ENCODE data around the gene ADAM33. TPM values are rescaled to one million over a fixed set of nuclear protein-coding genes. Genes with fewer than 3 reads are reported as not detected.

ADAM33 gene
- polyA plus RNA-seq (2012; ENCODE audit: missing spikeins), result not detected

GRCh38 chr20:3681931-3682781, at the start of gene ADAM33:
ADAM33 (minus strand) TSS chr20:3682010; CDS start chr20:3682004, 6 bp downstream.
- no peak for DNase-seq (ENCODE audit: insufficient read length)
- FAIRE-seq, result no peak
- no peak for TF ChIP-seq POLR2A (IDR thresholded peaks at IDR 0.05; ENCODE audit: low read depth, low read length)
- TF ChIP-seq POLR2AphosphoS5 (IDR thresholded peaks at IDR 0.05; ENCODE audit: low read depth, low read length), result no peak

- FAIRE-seq (no peak), DNase-seq (ENCODE audit: insufficient read length) (no peak)
- TF ChIP-seq POLR2A (IDR thresholded peaks at IDR 0.05; ENCODE audit: low read depth, low read length) (no peak), TAF1 (IDR thresholded peaks at IDR 0.05; ENCODE audit: borderline replicate concordance, low read depth, low read length) (no peak), POLR2AphosphoS5 (IDR thresholded peaks at IDR 0.05; ENCODE audit: low read depth, low read length) (no peak)
Measured at GRCh38 chr20:3730803-3731672, 49.2 kb upstream of the ADAM33 start.

GRCh38 chr20:3729811-3730540, 48.2 kb upstream of the ADAM33 start:
- FAIRE-seq (no peak), DNase-seq (ENCODE audit: insufficient read length) (no peak)
- TF ChIP-seq POLR2A (IDR thresholded peaks at IDR 0.05; ENCODE audit: low read depth, low read length), result no peak
- TF ChIP-seq POLR2AphosphoS5 (IDR thresholded peaks at IDR 0.05; ENCODE audit: low read depth, low read length), result no peak
- TF ChIP-seq TAF1 (IDR thresholded peaks at IDR 0.05; ENCODE audit: borderline replicate concordance, low read depth, low read length), result no peak

- no peak for FAIRE-seq
- no peak for TF ChIP-seq TAF1 (IDR thresholded peaks at IDR 0.05; ENCODE audit: borderline replicate concordance, low read depth, low read length)
- no peak for TF ChIP-seq POLR2A (IDR thresholded peaks at IDR 0.05; ENCODE audit: low read depth, low read length)
- TF ChIP-seq POLR2AphosphoS5 (IDR thresholded peaks at IDR 0.05; ENCODE audit: low read depth, low read length), result no peak
- DNase-seq (ENCODE audit: insufficient read length), result no peak
Measured at GRCh38 chr20:3729378-3729777, 47.6 kb upstream of the ADAM33 start.

- DNase-seq (ENCODE audit: insufficient read length) (no peak), FAIRE-seq (no peak)
- TF ChIP-seq POLR2AphosphoS5 (IDR thresholded peaks at IDR 0.05; ENCODE audit: low read depth, low read length), result no peak
- no peak for TF ChIP-seq POLR2A (IDR thresholded peaks at IDR 0.05; ENCODE audit: low read depth, low read length)
- TF ChIP-seq TAF1 (IDR thresholded peaks at IDR 0.05; ENCODE audit: borderline replicate concordance, low read depth, low read length), result no peak
Measured at GRCh38 chr20:3728876-3729275, 47.1 kb upstream of the ADAM33 start.

- TF ChIP-seq TAF1 (IDR thresholded peaks at IDR 0.05; ENCODE audit: borderline replicate concordance, low read depth, low read length), result no peak
- TF ChIP-seq POLR2AphosphoS5 (IDR thresholded peaks at IDR 0.05; ENCODE audit: low read depth, low read length), result no peak
- TF ChIP-seq POLR2A (IDR thresholded peaks at IDR 0.05; ENCODE audit: low read depth, low read length), result no peak
- no peak for FAIRE-seq
- DNase-seq (ENCODE audit: insufficient read length), result no peak
Measured at GRCh38 chr20:3728354-3728753, 46.5 kb upstream of the ADAM33 start.

GRCh38 chr20:3727401-3728021, 45.7 kb upstream of the ADAM33 start:
- DNase-seq (ENCODE audit: insufficient read length) (no peak), FAIRE-seq (no peak)
- no peak for TF ChIP-seq POLR2A (IDR thresholded peaks at IDR 0.05; ENCODE audit: low read depth, low read length)
- TF ChIP-seq TAF1 (IDR thresholded peaks at IDR 0.05; ENCODE audit: borderline replicate concordance, low read depth, low read length), result no peak
- TF ChIP-seq POLR2AphosphoS5 (IDR thresholded peaks at IDR 0.05; ENCODE audit: low read depth, low read length), result no peak

- DNase-seq (ENCODE audit: insufficient read length) (no peak), FAIRE-seq (no peak)
- no peak for TF ChIP-seq TAF1 (IDR thresholded peaks at IDR 0.05; ENCODE audit: borderline replicate concordance, low read depth, low read length)
- TF ChIP-seq POLR2A (IDR thresholded peaks at IDR 0.05; ENCODE audit: low read depth, low read length), result no peak
- no peak for TF ChIP-seq POLR2AphosphoS5 (IDR thresholded peaks at IDR 0.05; ENCODE audit: low read depth, low read length)
Measured at GRCh38 chr20:3724356-3724755, 42.5 kb upstream of the ADAM33 start.

GRCh38 chr20:3723284-3723683, 41.5 kb upstream of the ADAM33 start:
- TF ChIP-seq POLR2A (IDR thresholded peaks at IDR 0.05; ENCODE audit: low read depth, low read length) (no peak), POLR2AphosphoS5 (IDR thresholded peaks at IDR 0.05; ENCODE audit: low read depth, low read length) (no peak), TAF1 (IDR thresholded peaks at IDR 0.05; ENCODE audit: borderline replicate concordance, low read depth, low read length) (no peak)
- no peak for DNase-seq (ENCODE audit: insufficient read length)
- FAIRE-seq, result peak; percentile 46

- TF ChIP-seq POLR2AphosphoS5 (IDR thresholded peaks at IDR 0.05; ENCODE audit: low read depth, low read length) (no peak), POLR2A (IDR thresholded peaks at IDR 0.05; ENCODE audit: low read depth, low read length) (no peak), TAF1 (IDR thresholded peaks at IDR 0.05; ENCODE audit: borderline replicate concordance, low read depth, low read length) (no peak)
- no peak for DNase-seq (ENCODE audit: insufficient read length)
- no peak for FAIRE-seq
Measured at GRCh38 chr20:3721912-3722311, 40.1 kb upstream of the ADAM33 start.

Data from GM12892 (cell line).